H9 (cell line): Measurements from ENCODE around the gene STK24. TPM values are rescaled to one million over a fixed set of nuclear protein-coding genes. Genes with fewer than 3 reads are reported as not detected.

Source experiments
- DNase-seq: peaks from one replicate; pipeline ENCODE4 v3.0.0-alpha.2; 2017
- H2AFZ ChIP-seq: one replicate; pipeline ENCODE4 v1.6.1; 2013; ENCODE audit warnings: mild to moderate bottlenecking, low read length, control low read depth, moderate library complexity
- H2AK5ac ChIP-seq: 2 replicates; pipeline ENCODE4 v1.6.1; 2013; ENCODE audit warnings: low read length, control low read depth, mixed read lengths; ENCODE audit not compliant: insufficient read length
- H2BK120ac ChIP-seq: one replicate; pipeline ENCODE4 v1.6.1; 2013; ENCODE audit warnings: low read depth, mild to moderate bottlenecking, low read length, control low read depth, inconsistent platforms; ENCODE audit not compliant: poor library complexity, severe bottlenecking
- H2BK12ac ChIP-seq: 2 replicates; pipeline ENCODE4 v1.6.1; 2013; ENCODE audit warnings: low read length, control low read depth, mixed read lengths, low read depth; ENCODE audit not compliant: insufficient read length
- H2BK15ac ChIP-seq: 2 replicates; pipeline ENCODE4 v1.6.1; 2013; ENCODE audit warnings: low read depth, low read length, control low read depth
- H2BK20ac ChIP-seq: one replicate; pipeline ENCODE4 v1.6.1; 2013; ENCODE audit warnings: low read depth, mild to moderate bottlenecking, low read length, control low read depth, inconsistent platforms; ENCODE audit not compliant: poor library complexity, severe bottlenecking
- H2BK5ac ChIP-seq: 2 replicates; pipeline ENCODE4 v1.6.1; 2013; ENCODE audit warnings: low read length, control low read depth, mixed read lengths; ENCODE audit not compliant: insufficient read length
- H3K14ac ChIP-seq: 2 replicates; pipeline ENCODE4 v1.6.1; 2013; ENCODE audit warnings: low read length, control low read depth; ENCODE audit not compliant: insufficient read depth
- H3K18ac ChIP-seq: 2 replicates; pipeline ENCODE4 v1.6.1; 2013; ENCODE audit warnings: low read depth, mild to moderate bottlenecking, mixed read lengths, low read length, control low read depth; ENCODE audit not compliant: insufficient read length
- H3K23ac ChIP-seq: 2 replicates; pipeline ENCODE4 v1.6.1; 2013; ENCODE audit warnings: low read length, control low read depth, mixed read lengths, low read depth; ENCODE audit not compliant: insufficient read length
- H3K23me2 ChIP-seq: 2 replicates; pipeline ENCODE4 v1.6.1; 2013; ENCODE audit warnings: low read depth, mild to moderate bottlenecking, mixed read lengths, low read length, control low read depth; ENCODE audit not compliant: insufficient read length, poor library complexity, severe bottlenecking
- H3K27ac ChIP-seq: 2 replicates; pipeline ENCODE4 v1.5.1; 2013; ENCODE audit warnings: low read length, control low read depth, mixed read lengths, low read depth; ENCODE audit not compliant: insufficient read length
- H3K27me3 ChIP-seq: 2 replicates; pipeline ENCODE4 v1.6.1; 2013; ENCODE audit warnings: low read length, control low read depth, inconsistent platforms; ENCODE audit not compliant: insufficient read depth
- H3K4ac ChIP-seq: 2 replicates; pipeline ENCODE4 v1.6.1; 2013; ENCODE audit warnings: low read depth, mild to moderate bottlenecking, control low read depth, inconsistent platforms, low read length, moderate library complexity
- H3K4me1 ChIP-seq: 2 replicates; pipeline ENCODE4 v1.6.1; 2013; ENCODE audit warnings: low read length, control low read depth, inconsistent platforms; ENCODE audit not compliant: insufficient read depth
- H3K4me2 ChIP-seq: 2 replicates; pipeline ENCODE4 v1.6.1; 2013; ENCODE audit warnings: low read length, control low read depth, mixed read lengths; ENCODE audit not compliant: insufficient read length, insufficient read depth
- H3K56ac ChIP-seq: 2 replicates; pipeline ENCODE4 v1.6.1; 2013; ENCODE audit warnings: low read depth, mild to moderate bottlenecking, mixed read lengths, low read length, control low read depth; ENCODE audit not compliant: insufficient read length
- H3K79me1 ChIP-seq: 2 replicates; pipeline ENCODE4 v1.6.1; 2013; ENCODE audit warnings: low read depth, mild to moderate bottlenecking, moderate library complexity, low read length, control low read depth, inconsistent platforms; ENCODE audit not compliant: insufficient read depth, poor library complexity, severe bottlenecking
- H3K79me2 ChIP-seq: 2 replicates; pipeline ENCODE4 v1.6.1; 2013; ENCODE audit warnings: low read length, control low read depth, inconsistent platforms; ENCODE audit not compliant: insufficient read depth
- H3K9ac ChIP-seq: 2 replicates; pipeline ENCODE4 v1.6.1; 2013; ENCODE audit warnings: low read length, control low read depth, mixed read lengths; ENCODE audit not compliant: insufficient read length; ENCODE audit errors: extremely low read depth
- H3K9me3 ChIP-seq: one replicate; pipeline ENCODE4 v1.6.1; 2013; ENCODE audit warnings: low read depth, low read length, inconsistent platforms; ENCODE audit not compliant: control insufficient read depth
- H3T11ph ChIP-seq: one replicate; pipeline ENCODE4 v1.6.1; 2013; ENCODE audit warnings: mild to moderate bottlenecking, low read length, control low read depth, inconsistent platforms
- H4K20me1 ChIP-seq: one replicate; pipeline ENCODE4 v1.6.1; 2013; ENCODE audit not compliant: control insufficient read depth, insufficient read length, insufficient read depth
- H4K5ac ChIP-seq: 2 replicates; pipeline ENCODE4 v1.6.1; 2013; ENCODE audit warnings: low read depth, mild to moderate bottlenecking, mixed read lengths, low read length, control low read depth; ENCODE audit not compliant: insufficient read length
- H4K8ac ChIP-seq: replicated peaks from 2 replicates; pipeline ENCODE4 v1.6.1; 2013; ENCODE audit warnings: low read length, control low read depth, mixed read lengths, low read depth; ENCODE audit not compliant: insufficient read length
- H4K91ac ChIP-seq: 2 replicates; pipeline ENCODE4 v1.6.1; 2013; ENCODE audit warnings: low read depth, mild to moderate bottlenecking, moderate library complexity, mixed read lengths, low read length, control low read depth; ENCODE audit not compliant: insufficient read length
- H3K27ac Mint-ChIP-seq, 3 experiments: 2 replicates in 2 of 3; 3 replicates in 1 of 3; pipeline ENCODE4 v1.8.0; 2020 to 2021; ENCODE audit warnings: mixed read lengths in 3 of 3, mild to moderate bottlenecking in 1 of 3, moderate library complexity in 1 of 3
- H3K27me3 Mint-ChIP-seq: 2 replicates; pipeline ENCODE4 v1.8.0; 2021; ENCODE audit warnings: low read depth, mild to moderate bottlenecking, moderate library complexity, mixed read lengths
- H3K36me3 Mint-ChIP-seq, 3 experiments: 2 replicates in 2 of 3; 3 replicates in 1 of 3; pipeline ENCODE4 v1.8.0; 2020 to 2021; ENCODE audit warnings: low read depth in 3 of 3, mixed read lengths in 3 of 3; ENCODE audit not compliant: insufficient read depth in 1 of 3
- H3K4me1 Mint-ChIP-seq, 2 experiments: 2 replicates each; pipeline ENCODE4 v1.8.0; 2020; ENCODE audit warnings: mixed read lengths in 2 of 2
- H3K4me3 Mint-ChIP-seq, 2 experiments: 2 replicates in 1 of 2; 3 replicates in 1 of 2; pipeline ENCODE4 v1.8.0; 2020 to 2021; ENCODE audit warnings: mild to moderate bottlenecking in 2 of 2, mixed read lengths in 2 of 2, moderate library complexity in 1 of 2
- H3K9me3 Mint-ChIP-seq, 2 experiments: 2 replicates in 1 of 2; 3 replicates in 1 of 2; pipeline ENCODE4 v1.8.0; 2020; ENCODE audit warnings: mild to moderate bottlenecking in 2 of 2, mixed read lengths in 2 of 2, moderate library complexity in 1 of 2
- WGBS: extraction: QIAGEN DNeasy Blood & Tissue Kit; methylation state at CpG from one replicate; pipeline ENCODE4 v1.1.7; 2013; ENCODE audit warnings: missing lambda C conversion rate, low lambda C conversion rate, mixed read lengths; ENCODE audit not compliant: insufficient read length; ENCODE audit errors: extremely low coverage; 5-methylcytosine and 5-hydroxymethylcytosine counted together
- total RNA-seq: library from RNA; stranded (reverse); gene quantifications from 2 replicates; pipeline ENCODE4 v1.2.1, GENCODE V29; 2021
- TF ChIP-seq, protein P1 (sequence below): fragments of 200-600 bp; sonication (generic); conservative IDR thresholded peaks from 3 replicates; pipeline ENCODE4 v1.8.0; 2021; ENCODE audit warnings: antibody characterized with exemption, mild to moderate bottlenecking

The STK24 gene
- total RNA-seq, 1 experiment from 2014 or later: 134 TPM

DNA sequence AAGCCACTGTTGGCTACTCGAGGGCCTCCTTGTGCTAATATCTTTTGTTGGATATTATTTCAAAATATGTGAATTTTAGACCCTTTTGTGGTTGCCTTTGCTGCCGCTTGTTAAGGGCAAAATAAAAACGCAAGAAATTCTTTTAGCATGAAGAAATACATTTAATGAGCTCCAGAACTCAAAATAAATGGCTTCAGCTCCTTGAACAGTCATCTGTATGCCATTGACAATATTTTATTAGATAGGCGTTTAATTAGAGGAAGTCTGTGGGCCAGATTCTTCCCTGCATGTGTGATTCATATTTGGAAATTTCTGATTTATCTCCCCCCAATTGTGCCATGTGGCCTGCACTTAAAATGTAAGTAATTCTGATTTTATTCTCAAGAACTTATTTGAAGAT is 177.2 kb downstream of the STK24 start:
- Histone ChIP-seq H4K8ac (no peak overlapping the region), H2AFZ (no peak overlapping the region), H3K18ac (no peak overlapping the region), H2BK5ac (no peak overlapping the region), H3K27me3 (no peaks in the 10 kb centered on the region), H3K9ac (no peak overlapping the region), H3K4me2 (no peak overlapping the region), H3K23me2 (no peaks in the 10 kb centered on the region), H3K56ac (no peak overlapping the region), H3K23ac (no peak overlapping the region), H2BK120ac (no peak overlapping the region), H3K4ac (no peak overlapping the region), H2AK5ac (no peak overlapping the region), H3K14ac (no peak overlapping the region), H4K20me1 (no peaks in the 10 kb centered on the region), H2BK12ac (no peak overlapping the region), H4K5ac (no peak overlapping the region), H2BK20ac (no peak overlapping the region), H3K9me3 (no peaks in the 10 kb centered on the region), H3K79me2 (no peaks in the 10 kb centered on the region), H3K4me1 (peaks cover 4% of the 10 kb centered on the region; the same call in 1 of the 2 replicates), H4K91ac (no peak overlapping the region), H3K79me1 (no peaks in the 10 kb centered on the region), H3K27ac (no peak overlapping the region), H2BK15ac (no peak overlapping the region), H3T11ph (no peak overlapping the region)
- no peaks in the 10 kb centered on the region for H3K27me3 Mint-ChIP-seq
- no peak overlapping the region for H3K27ac Mint-ChIP-seq
- DNase-seq: no peak
- peaks cover 17 to 19% of the 10 kb centered on the region in 2 experiments for H3K4me1 Mint-ChIP-seq
- WGBS: no CpG with 5 or more reads among the region's 4 CpGs
- no peaks in the 10 kb centered on the region for H3K9me3 Mint-ChIP-seq
- TF ChIP-seq, protein P1, sequence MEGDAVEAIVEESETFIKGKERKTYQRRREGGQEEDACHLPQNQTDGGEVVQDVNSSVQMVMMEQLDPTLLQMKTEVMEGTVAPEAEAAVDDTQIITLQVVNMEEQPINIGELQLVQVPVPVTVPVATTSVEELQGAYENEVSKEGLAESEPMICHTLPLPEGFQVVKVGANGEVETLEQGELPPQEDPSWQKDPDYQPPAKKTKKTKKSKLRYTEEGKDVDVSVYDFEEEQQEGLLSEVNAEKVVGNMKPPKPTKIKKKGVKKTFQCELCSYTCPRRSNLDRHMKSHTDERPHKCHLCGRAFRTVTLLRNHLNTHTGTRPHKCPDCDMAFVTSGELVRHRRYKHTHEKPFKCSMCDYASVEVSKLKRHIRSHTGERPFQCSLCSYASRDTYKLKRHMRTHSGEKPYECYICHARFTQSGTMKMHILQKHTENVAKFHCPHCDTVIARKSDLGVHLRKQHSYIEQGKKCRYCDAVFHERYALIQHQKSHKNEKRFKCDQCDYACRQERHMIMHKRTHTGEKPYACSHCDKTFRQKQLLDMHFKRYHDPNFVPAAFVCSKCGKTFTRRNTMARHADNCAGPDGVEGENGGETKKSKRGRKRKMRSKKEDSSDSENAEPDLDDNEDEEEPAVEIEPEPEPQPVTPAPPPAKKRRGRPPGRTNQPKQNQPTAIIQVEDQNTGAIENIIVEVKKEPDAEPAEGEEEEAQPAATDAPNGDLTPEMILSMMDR: no peak
- H3K4me3 Mint-ChIP-seq: no peak overlapping the region
- peaks cover 7 to 25% (median 16%) of the 10 kb centered on the region in 3 experiments; a peak in 6 of 7 replicates for H3K36me3 Mint-ChIP-seq
